ENCODE data around the gene RNF126.
"Not testable (repeated sequence)": the region's sequence is repeated elsewhere in the genome, so short reads cannot be mapped to it uniquely, and the experiment has no call there.

The RNF126 gene

GRCh38 chr19:621819-622218 lies 41.2 kb downstream of the RNF126 start:
- H3K27me3 Mint-ChIP-seq = no peaks in the 10 kb centered on the region
- H3K4me1 Mint-ChIP-seq = no peaks in the 10 kb centered on the region
- no peak overlapping the region for H3K4me3 Mint-ChIP-seq
- H3K9me3 Mint-ChIP-seq = no peaks in the 10 kb centered on the region
- H3K27ac Mint-ChIP-seq = no peak overlapping the region
- ATAC-seq (no peak), DNase-seq (no peak)
- H3K36me3 Mint-ChIP-seq (ENCODE audit: low read depth) = peaks cover 16% of the 10 kb centered on the region

- H3K4me1 Mint-ChIP-seq, H3K27me3 Mint-ChIP-seq, H3K4me3 Mint-ChIP-seq, DNase-seq, H3K27ac Mint-ChIP-seq, H3K9me3 Mint-ChIP-seq, ATAC-seq: not testable (repeated sequence)
- peaks cover 15% of the 10 kb centered on the region for H3K36me3 Mint-ChIP-seq (ENCODE audit: low read depth)
These were observed 41.8 kb downstream of the RNF126 start for GRCh38 chr19:621191-621590.

GRCh38 chr19:620166-620862 lies 42.7 kb downstream of the RNF126 start:
- no peaks in the 10 kb centered on the region for H3K9me3 Mint-ChIP-seq
- peaks cover 3% of the 10 kb centered on the region for H3K4me1 Mint-ChIP-seq
- H3K4me3 Mint-ChIP-seq = no peak overlapping the region
- DNase-seq (no peak), ATAC-seq (no peak)
- H3K27ac Mint-ChIP-seq = no peak overlapping the region
- no peaks in the 10 kb centered on the region for H3K27me3 Mint-ChIP-seq
- H3K36me3 Mint-ChIP-seq (ENCODE audit: low read depth) = peaks cover 12% of the 10 kb centered on the region

GRCh38 chr19:619286-620002 lies 43.6 kb downstream of the RNF126 start:
- H3K36me3 Mint-ChIP-seq (ENCODE audit: low read depth) = peaks cover 11% of the 10 kb centered on the region
- no peak for DNase-seq
- peaks cover 3% of the 10 kb centered on the region for H3K4me1 Mint-ChIP-seq
- no peak for ATAC-seq
- H3K9me3 Mint-ChIP-seq = no peaks in the 10 kb centered on the region
- no peaks in the 10 kb centered on the region for H3K27me3 Mint-ChIP-seq
- H3K27ac Mint-ChIP-seq = no peak overlapping the region
- H3K4me3 Mint-ChIP-seq = no peak overlapping the region

- no peaks in the 10 kb centered on the region for H3K9me3 Mint-ChIP-seq
- H3K36me3 Mint-ChIP-seq (ENCODE audit: low read depth) = peaks cover 10% of the 10 kb centered on the region
- no peaks in the 10 kb centered on the region for H3K27me3 Mint-ChIP-seq
- DNase-seq = no peak
- ATAC-seq = no peak
- no peak overlapping the region for H3K4me3 Mint-ChIP-seq
- peaks cover 3% of the 10 kb centered on the region for H3K4me1 Mint-ChIP-seq
- no peak overlapping the region for H3K27ac Mint-ChIP-seq
These were observed 44.2 kb downstream of the RNF126 start for GRCh38 chr19:618674-619285.

- Mint-ChIP-seq H3K4me3 (no peak overlapping the region), H3K27me3 (no peaks in the 10 kb centered on the region), H3K36me3 (ENCODE audit: low read depth) (peaks cover 9% of the 10 kb centered on the region), H3K9me3 (no peaks in the 10 kb centered on the region), H3K4me1 (peaks cover 3% of the 10 kb centered on the region), H3K27ac (no peak overlapping the region)
- DNase-seq (no peak), ATAC-seq (no peak)
These were observed 44.8 kb downstream of the RNF126 start for GRCh38 chr19:618247-618619.

- no peaks in the 10 kb centered on the region for H3K9me3 Mint-ChIP-seq
- H3K27ac Mint-ChIP-seq = no peak overlapping the region
- H3K36me3 Mint-ChIP-seq (ENCODE audit: low read depth) = peaks cover 9% of the 10 kb centered on the region
- H3K4me3 Mint-ChIP-seq = no peak overlapping the region
- DNase-seq (no peak), ATAC-seq (no peak)
- H3K4me1 Mint-ChIP-seq = peaks cover 8% of the 10 kb centered on the region
- no peaks in the 10 kb centered on the region for H3K27me3 Mint-ChIP-seq
These were observed 45.3 kb downstream of the RNF126 start for GRCh38 chr19:617551-618246.

GRCh38 chr19:616747-617526 lies 46.1 kb downstream of the RNF126 start:
- DNase-seq = no peak
- H3K4me3 Mint-ChIP-seq = no peak overlapping the region
- H3K9me3 Mint-ChIP-seq = no peaks in the 10 kb centered on the region
- peaks cover 9% of the 10 kb centered on the region for H3K36me3 Mint-ChIP-seq (ENCODE audit: low read depth)
- H3K27ac Mint-ChIP-seq = no peak overlapping the region
- peaks cover 13% of the 10 kb centered on the region for H3K4me1 Mint-ChIP-seq
- no peak for ATAC-seq
- H3K27me3 Mint-ChIP-seq = no peaks in the 10 kb centered on the region

- DNase-seq = no peak
- Mint-ChIP-seq H3K27me3 (no peaks in the 10 kb centered on the region), H3K36me3 (ENCODE audit: low read depth) (peaks cover 9% of the 10 kb centered on the region), H3K4me3 (no peak overlapping the region), H3K9me3 (no peaks in the 10 kb centered on the region), H3K27ac (no peak overlapping the region), H3K4me1 (peaks cover 21% of the 10 kb centered on the region)
- no peak for ATAC-seq
These were observed 46.8 kb downstream of the RNF126 start for GRCh38 chr19:616062-616700.

- H3K4me1 Mint-ChIP-seq = peaks cover 26% of the 10 kb centered on the region
- DNase-seq (no peak), ATAC-seq (no peak)
- no peak overlapping the region for H3K27ac Mint-ChIP-seq
- H3K36me3 Mint-ChIP-seq (ENCODE audit: low read depth) = peaks cover 9% of the 10 kb centered on the region
- no peaks in the 10 kb centered on the region for H3K27me3 Mint-ChIP-seq
- peak overlapping the region; percentile 33 for H3K4me3 Mint-ChIP-seq
- H3K9me3 Mint-ChIP-seq = no peaks in the 10 kb centered on the region
These were observed 47.4 kb downstream of the RNF126 start for GRCh38 chr19:615619-616018.

GRCh38 chr19:613732-614567 lies 49.1 kb downstream of the RNF126 start:
- H3K27me3 Mint-ChIP-seq = no peaks in the 10 kb centered on the region
- no peak for ATAC-seq
- peaks cover 32% of the 10 kb centered on the region for H3K4me1 Mint-ChIP-seq
- H3K27ac Mint-ChIP-seq = no peak overlapping the region
- H3K4me3 Mint-ChIP-seq = no peak overlapping the region
- no peaks in the 10 kb centered on the region for H3K9me3 Mint-ChIP-seq
- peaks cover 6% of the 10 kb centered on the region for H3K36me3 Mint-ChIP-seq (ENCODE audit: low read depth)
- DNase-seq = no peak

GRCh38 chr19:612941-613340 lies 50.1 kb downstream of the RNF126 start:
- H3K27me3 Mint-ChIP-seq = no peaks in the 10 kb centered on the region
- ATAC-seq = no peak
- no peak overlapping the region for H3K27ac Mint-ChIP-seq
- H3K9me3 Mint-ChIP-seq = no peaks in the 10 kb centered on the region
- H3K4me1 Mint-ChIP-seq = peaks cover 32% of the 10 kb centered on the region
- DNase-seq = no peak
- no peak overlapping the region for H3K4me3 Mint-ChIP-seq
- H3K36me3 Mint-ChIP-seq (ENCODE audit: low read depth) = peaks cover 3% of the 10 kb centered on the region

- Mint-ChIP-seq H3K9me3 (no peaks in the 10 kb centered on the region), H3K27me3 (no peaks in the 10 kb centered on the region), H3K36me3 (ENCODE audit: low read depth) (no peaks in the 10 kb centered on the region), H3K4me1 (peaks cover 32% of the 10 kb centered on the region), H3K4me3 (peak overlapping the region; percentile 80), H3K27ac (peak overlapping the region; percentile 93)
- DNase-seq (peak; percentile 60), ATAC-seq (peak; percentile 84)
These were observed 51.5 kb downstream of the RNF126 start for GRCh38 chr19:611481-611868.

Data from activated naive CD8-positive, alpha-beta T cell treated with anti-CD3 and anti-CD28 coated beads, Interleukin-2, amount 50 U/mL, for 24 hours (primary cell).